ENCODE data around the gene CRTC2. TPM values are rescaled to one million over a fixed set of nuclear protein-coding genes. Genes with fewer than 3 reads are reported as not detected.
A peak's percentile ranks its signal among the peaks of the same experiment; 100 is the strongest.

Gene CRTC2
- total and polyA plus RNA-seq, 9 of the 15 experiments (the other 6 are each of a cell fraction or from before 2014, with no cell fraction given), result 2.7 to 26.4 (median 10.2) TPM

DNA sequence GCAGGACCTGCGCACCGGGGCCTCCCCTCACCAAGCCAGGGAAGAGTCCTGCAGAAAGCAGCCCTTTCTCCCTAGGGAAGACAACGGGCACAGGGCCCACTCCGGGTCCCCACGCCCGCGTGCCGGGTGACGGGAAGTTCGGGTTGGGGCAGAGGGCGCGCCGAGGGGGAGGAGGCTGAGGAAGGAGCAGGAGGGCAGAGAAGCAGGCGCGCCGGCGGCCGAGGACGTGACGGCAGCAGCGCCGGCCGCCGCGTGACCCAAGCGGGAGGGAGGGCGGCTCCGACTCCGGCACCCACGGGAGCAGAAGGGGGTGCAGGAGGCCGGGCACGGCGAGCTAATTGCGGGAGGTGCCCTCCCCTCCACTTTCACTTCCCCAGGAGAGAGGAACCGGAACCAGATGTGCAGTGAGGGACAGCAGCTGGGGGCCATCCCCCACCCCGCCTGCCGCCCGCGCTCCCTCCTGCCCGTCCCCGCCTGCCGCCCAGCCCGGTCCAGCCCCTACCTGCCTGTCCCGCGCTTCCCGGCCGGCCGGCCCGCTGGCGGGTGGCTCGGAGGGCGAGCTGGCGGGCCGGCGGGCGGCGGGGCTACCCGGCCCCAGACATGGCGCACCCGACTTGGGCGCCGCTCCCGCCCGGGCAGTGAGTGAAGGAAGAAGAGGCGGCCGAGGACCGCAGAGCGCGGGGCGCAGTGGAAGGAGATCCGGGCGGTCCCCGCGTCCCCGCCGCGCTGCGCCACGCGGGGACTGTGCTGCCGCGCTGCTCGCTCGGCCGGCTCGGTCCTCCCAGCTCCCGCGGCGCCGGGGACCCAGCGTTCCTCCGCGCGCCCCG is 12.4 kb downstream of the CRTC2 start (continued):
- TF ChIP-seq HNRNPUL1 (IDR thresholded peaks at IDR 0.05; ENCODE audit: low read length), result no peak
- no peak for TF ChIP-seq MTA1 (IDR thresholded peaks at IDR 0.05; ENCODE audit: borderline replicate concordance)
- peak; percentile 74; the same call in 1 of the 2 replicates for TF ChIP-seq NR2C2 (CRISPR knock-in tag; IDR thresholded peaks at IDR 0.05)
- no peak; the same call in 1 of the 2 replicates for TF ChIP-seq NR2C2 (tag; IDR thresholded peaks at IDR 0.05)
- peak; percentile 10 for TF ChIP-seq RBM22 (IDR thresholded peaks at IDR 0.05; ENCODE audit: low read depth, low read length, poor library complexity, severe bottlenecking)
- no peak for TF ChIP-seq TBP (optimal IDR thresholded peaks at IDR 0.05; ENCODE audit: low read depth, low read length)
- no peak for TF ChIP-seq DDX20 (tag; IDR thresholded peaks at IDR 0.05; ENCODE audit: low read depth)
- no peak for TF ChIP-seq HEY1 (CRISPR knock-in tag; IDR thresholded peaks at IDR 0.05; ENCODE audit: borderline replicate concordance)
- peak; percentile 15; the same call in 1 of the 2 replicates for TF ChIP-seq RB1 (IDR thresholded peaks at IDR 0.05; ENCODE audit: low read depth)
- TF ChIP-seq, protein P1, sequence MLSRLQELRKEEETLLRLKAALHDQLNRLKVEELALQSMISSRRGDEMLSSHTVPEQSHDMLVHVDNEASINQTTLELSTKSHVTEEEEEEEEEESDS (CRISPR knock-in tag; IDR thresholded peaks at IDR 0.05), result no peak

Measured in K562 (cell line).